ENCODE data around the gene DCST1.

DCST1 gene

DNA sequence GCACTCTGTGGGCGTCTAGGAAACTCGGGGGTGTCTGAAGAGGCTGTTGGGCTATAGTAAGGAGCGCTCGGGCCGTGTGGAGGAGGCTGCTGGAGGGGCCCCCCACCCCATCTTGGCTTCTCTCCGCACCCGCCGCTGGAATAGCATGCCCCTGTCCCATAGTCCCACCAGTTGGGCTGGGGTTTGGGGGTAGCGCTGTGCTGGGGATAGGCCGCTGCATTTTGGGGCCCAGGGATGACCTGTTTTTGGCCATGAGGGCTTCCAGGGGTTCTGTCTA lies 45.5 kb downstream of the DCST1 start:
- Mint-ChIP-seq H3K27me3 (ENCODE audit: low read depth) (peaks cover 47% of the 10 kb centered on the region), H3K4me3 (peak overlapping the region; percentile 78)

DNA sequence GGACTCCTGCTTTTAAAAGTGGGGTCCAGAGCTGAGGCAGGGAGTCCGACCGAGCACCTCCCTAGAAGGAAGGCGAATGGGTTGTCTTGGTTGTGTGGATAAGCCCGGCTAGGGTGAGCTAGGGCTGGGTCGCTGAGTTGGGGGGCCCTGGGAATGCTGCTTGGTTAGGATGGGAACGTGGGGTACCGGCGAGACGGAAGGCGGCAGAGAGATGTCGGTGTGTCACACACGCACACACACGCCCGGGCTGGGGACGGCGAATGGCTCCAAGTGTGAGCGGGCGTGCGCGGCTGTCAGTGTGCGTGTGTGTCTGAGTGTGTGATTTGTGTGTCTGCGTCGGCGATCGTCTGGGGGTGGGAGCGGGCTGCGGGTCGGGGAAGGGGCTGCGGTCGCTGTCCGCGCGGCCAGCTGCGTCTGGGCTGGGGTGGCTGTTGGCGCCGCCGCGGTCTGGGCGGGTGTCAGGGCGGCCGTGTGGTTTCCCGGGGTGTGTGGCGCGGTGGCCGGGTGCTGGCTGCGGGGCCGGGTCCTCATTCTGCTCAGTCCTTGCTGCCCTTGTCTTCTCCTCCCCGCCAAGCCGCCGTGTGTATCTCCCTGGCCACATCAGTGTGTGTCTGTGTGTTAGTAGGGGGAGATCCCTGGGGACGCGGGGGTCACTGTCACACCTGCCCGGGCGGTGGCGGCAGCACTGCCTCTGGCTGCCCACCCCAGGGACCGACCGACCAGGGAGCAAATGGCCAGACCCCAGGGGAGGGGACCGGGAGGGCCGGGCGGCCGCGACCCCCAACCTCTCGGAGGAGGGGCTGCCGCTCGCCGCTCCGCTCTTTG lies 46.1 kb downstream of the DCST1 start:
- Mint-ChIP-seq H3K4me3 (peak overlapping the region; percentile 78), H3K36me3 (ENCODE audit: low read depth) (peaks cover 2% of the 10 kb centered on the region), H3K9me3 (no peaks in the 10 kb centered on the region), H3K27ac (no peak overlapping the region), H3K4me1 (ENCODE audit: low read depth) (peaks cover 40% of the 10 kb centered on the region), H3K27me3 (ENCODE audit: low read depth) (peaks cover 52% of the 10 kb centered on the region)
- no peak for DNase-seq (ENCODE audit: low spot score)

More for the DNA sequence above, 45.5 kb downstream of the DCST1 start:
- H3K4me1 Mint-ChIP-seq (ENCODE audit: low read depth): peaks cover 36% of the 10 kb centered on the region
- no peaks in the 10 kb centered on the region for H3K9me3 Mint-ChIP-seq
- H3K36me3 Mint-ChIP-seq (ENCODE audit: low read depth): peaks cover 2% of the 10 kb centered on the region
- no peak overlapping the region for H3K27ac Mint-ChIP-seq
- no peak for DNase-seq (ENCODE audit: low spot score)

DNA sequence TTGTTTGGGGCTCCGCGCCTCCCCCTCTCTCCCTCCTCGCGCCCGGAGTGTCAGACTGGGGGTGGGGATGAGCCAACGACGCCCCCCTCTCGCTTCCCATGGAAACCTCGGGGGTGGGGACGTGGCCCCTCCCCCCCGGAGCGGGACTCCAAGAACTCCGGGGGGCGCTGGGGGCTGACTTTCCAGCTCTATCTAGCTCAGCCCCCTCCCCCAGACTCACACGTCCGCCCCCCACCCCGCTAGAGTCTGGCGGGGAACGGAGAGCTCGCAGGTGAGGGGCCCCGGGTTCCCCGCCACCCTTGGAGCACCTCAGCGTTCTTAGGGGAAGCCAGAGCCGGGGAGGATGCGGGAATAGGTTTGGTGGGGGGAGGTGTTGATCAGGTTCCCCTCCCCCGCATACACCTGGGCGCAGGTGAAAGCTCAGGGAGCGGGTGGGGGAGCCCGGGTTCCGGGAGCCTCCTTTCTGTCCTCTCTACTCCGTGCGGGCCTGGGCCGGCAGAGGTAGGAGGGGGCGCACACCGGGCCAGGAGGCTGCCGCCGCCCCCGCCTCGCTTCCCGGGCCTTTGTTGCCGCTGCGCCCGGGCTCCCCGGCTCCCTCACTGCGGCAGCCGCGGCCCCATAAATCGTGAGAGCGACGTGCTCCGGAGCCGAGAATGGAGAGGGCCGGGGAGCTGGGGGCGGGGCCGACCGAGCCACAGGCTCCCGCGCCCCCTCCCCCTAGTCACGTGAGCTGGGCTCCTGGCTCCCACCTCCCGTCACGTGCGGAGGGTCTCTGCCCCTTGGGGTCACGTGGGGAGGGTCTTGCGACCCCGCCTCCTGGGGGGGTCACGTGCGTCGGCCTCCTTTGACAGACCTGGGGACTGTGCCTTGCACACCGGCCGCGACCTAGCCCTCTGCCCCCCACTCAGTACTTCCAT lies 46.9 kb downstream of the DCST1 start:
- peaks cover 40% of the 10 kb centered on the region for H3K4me1 Mint-ChIP-seq (ENCODE audit: low read depth)
- no peaks in the 10 kb centered on the region for H3K9me3 Mint-ChIP-seq
- peaks cover 52% of the 10 kb centered on the region for H3K27me3 Mint-ChIP-seq (ENCODE audit: low read depth)
- no peak for DNase-seq (ENCODE audit: low spot score)
- peak overlapping the region; percentile 70 for H3K4me3 Mint-ChIP-seq
- peaks cover 2% of the 10 kb centered on the region for H3K36me3 Mint-ChIP-seq (ENCODE audit: low read depth)
- no peak overlapping the region for H3K27ac Mint-ChIP-seq

DNA sequence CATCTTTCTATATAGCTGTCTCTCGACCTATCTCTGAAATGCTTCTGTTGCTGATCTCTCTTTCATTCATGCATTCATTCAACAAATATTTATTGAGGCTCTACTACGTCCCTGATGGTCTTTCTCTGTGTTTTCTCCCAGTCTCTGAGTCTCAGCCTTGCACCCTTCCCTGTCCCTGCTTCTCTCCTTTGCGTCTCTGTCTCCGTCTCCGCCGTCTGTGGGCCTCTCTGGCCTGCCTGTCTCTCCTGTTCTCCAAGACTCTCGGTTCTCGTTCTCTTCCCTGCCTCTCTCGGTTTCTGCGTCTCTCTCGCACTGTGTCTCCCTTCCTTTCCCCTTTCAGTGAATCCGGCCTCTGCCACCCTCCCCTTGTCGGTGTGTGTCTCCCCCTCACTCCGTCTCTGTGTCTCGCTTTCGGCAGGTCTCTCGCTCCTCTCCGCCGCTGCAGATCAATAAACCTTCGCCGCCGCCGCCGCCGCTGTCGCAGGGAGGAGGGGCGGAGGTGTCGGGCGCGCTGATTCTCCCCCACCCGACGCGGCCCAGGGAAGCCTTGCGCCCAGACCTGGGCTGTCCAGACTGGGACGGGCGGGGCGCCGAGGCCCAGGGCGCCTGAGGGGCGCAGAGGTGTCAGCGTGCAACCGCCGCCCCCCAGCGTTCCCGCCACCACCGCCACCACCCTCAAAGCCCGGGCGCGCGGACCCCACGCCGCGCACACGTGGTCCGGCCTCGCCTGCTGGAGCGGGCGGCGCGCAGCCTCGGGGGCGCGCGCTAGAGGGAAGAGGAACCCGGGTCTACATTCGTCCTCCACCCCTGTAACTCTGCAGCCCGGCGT lies 48.1 kb downstream of the DCST1 start:
- Mint-ChIP-seq H3K4me3 (peak overlapping the region; percentile 70), H3K27ac (peak overlapping the region; percentile 13), H3K36me3 (ENCODE audit: low read depth) (peaks cover 2% of the 10 kb centered on the region), H3K4me1 (ENCODE audit: low read depth) (peaks cover 39% of the 10 kb centered on the region), H3K9me3 (no peaks in the 10 kb centered on the region), H3K27me3 (ENCODE audit: low read depth) (peaks cover 52% of the 10 kb centered on the region)
- DNase-seq (ENCODE audit: low spot score): no peak

DNA sequence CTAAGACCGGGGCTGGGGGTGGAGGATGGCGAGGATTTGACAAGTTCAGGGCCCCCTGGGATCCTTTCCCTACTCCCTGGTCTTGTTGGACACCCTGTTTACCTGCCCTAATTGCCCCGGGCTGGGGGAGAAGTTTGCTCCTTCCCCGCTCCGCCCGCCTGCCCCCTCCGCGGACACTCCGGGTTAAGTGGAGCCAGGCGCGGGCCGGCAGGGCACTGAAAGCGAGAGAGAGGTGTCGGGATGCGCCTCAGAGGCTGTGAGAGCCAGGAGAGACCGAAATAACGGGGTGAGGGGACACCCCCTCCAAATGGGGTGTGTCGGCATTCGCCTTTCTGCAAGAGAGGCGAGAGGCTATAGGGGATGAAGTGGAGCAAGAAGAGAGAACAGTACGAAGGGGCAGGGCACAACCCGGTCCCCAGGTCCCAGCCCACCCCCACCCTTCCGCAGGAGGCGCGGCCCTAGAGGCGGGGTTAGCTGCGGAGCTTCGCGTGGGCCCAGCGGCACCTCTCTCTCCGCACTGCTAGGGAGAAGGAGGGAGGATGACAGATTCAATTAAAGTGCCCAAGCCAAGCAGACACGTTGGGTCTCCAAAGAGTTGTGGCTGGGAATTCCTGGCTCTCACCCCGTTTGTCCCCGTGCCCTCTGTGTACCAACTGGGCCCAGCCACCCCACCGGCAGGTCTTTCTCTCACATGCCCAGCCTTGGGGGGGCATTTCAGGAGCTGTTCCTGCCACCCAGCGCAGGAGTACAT lies 48.9 kb downstream of the DCST1 start:
- H3K27me3 Mint-ChIP-seq (ENCODE audit: low read depth): peaks cover 52% of the 10 kb centered on the region
- peak overlapping the region; percentile 47 for H3K4me3 Mint-ChIP-seq
- H3K9me3 Mint-ChIP-seq: no peaks in the 10 kb centered on the region
- no peak for DNase-seq (ENCODE audit: low spot score)
- no peak overlapping the region for H3K27ac Mint-ChIP-seq
- H3K4me1 Mint-ChIP-seq (ENCODE audit: low read depth): peaks cover 38% of the 10 kb centered on the region
- peaks cover 2% of the 10 kb centered on the region for H3K36me3 Mint-ChIP-seq (ENCODE audit: low read depth)

DNA sequence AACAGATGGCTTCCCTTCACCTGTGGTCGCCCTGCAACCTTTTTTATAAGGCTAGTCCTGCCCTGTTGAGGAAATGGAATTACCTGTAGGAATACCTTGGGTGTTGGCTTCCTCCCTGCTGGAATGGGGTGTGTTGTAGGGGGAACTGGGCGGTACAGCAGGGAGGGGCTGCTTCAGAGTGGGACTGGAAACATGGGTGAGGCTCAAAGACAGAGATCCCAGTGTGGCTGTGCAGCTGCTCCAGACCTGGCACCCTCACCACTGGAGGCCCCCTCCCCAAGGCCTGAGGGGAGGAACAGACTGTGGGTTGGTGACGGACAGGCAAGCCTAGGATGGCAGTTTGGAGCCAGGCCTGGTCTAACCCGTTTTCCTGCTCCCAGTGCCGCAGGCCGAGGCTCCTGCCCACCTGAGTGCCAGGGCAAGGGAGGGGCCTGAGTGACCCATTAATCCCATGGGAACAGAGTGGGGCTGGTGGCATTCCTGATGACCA lies 49.5 kb downstream of the DCST1 start:
- DNase-seq (ENCODE audit: low spot score): no peak
- no peaks in the 10 kb centered on the region for H3K9me3 Mint-ChIP-seq
- peaks cover 47% of the 10 kb centered on the region for H3K27me3 Mint-ChIP-seq (ENCODE audit: low read depth)
- H3K4me3 Mint-ChIP-seq: no peak overlapping the region
- peaks cover 34% of the 10 kb centered on the region for H3K4me1 Mint-ChIP-seq (ENCODE audit: low read depth)
- H3K27ac Mint-ChIP-seq: no peak overlapping the region
- peaks cover 2% of the 10 kb centered on the region for H3K36me3 Mint-ChIP-seq (ENCODE audit: low read depth)

DNA sequence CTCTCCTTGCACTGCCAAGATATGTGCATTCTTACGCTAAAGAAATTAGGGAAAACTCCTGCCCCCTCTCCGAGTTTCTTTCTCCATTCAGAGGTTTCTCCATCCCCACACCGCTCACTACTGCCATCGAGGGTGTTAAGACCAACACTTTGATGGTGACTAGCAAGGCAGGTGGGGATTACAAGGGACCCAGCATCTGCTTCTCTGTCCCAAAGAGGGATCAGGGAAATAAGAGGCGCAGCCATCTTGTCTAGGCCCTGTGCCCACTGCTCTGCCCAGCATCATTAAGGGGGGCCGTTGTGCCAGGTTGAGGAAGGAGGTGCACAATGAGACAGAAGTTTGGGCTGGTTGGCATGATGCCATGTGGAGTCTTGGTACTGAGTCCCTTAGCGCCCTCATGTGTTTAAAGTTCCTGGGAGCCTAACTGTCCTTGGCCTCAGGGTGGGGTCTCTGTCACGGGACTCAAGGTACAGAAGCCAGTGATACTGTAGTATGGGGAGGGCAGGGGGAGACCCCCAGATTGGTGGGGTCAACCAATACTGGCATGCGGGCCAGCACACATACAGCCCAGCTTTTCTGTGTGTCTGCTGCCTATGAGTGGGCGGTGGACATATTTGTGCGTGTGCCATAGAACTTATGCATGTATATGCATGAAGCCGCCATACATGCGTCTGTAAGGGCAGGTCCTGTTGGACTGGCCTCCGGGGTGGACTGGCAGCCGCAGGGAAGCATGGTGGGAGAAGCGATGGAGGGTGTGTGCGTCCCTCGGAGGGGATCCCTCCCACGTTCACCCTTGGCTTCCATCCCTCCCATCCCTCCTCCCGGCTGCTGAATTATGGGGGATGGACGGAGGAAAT lies 50.5 kb downstream of the DCST1 start:
- Mint-ChIP-seq H3K4me3 (peak overlapping the region; percentile 98), H3K27me3 (ENCODE audit: low read depth) (peaks cover 43% of the 10 kb centered on the region), H3K9me3 (no peaks in the 10 kb centered on the region), H3K27ac (peak overlapping the region; percentile 96), H3K36me3 (ENCODE audit: low read depth) (peaks cover 2% of the 10 kb centered on the region), H3K4me1 (ENCODE audit: low read depth) (peaks cover 33% of the 10 kb centered on the region)
- no peak for DNase-seq (ENCODE audit: low spot score)

DNA sequence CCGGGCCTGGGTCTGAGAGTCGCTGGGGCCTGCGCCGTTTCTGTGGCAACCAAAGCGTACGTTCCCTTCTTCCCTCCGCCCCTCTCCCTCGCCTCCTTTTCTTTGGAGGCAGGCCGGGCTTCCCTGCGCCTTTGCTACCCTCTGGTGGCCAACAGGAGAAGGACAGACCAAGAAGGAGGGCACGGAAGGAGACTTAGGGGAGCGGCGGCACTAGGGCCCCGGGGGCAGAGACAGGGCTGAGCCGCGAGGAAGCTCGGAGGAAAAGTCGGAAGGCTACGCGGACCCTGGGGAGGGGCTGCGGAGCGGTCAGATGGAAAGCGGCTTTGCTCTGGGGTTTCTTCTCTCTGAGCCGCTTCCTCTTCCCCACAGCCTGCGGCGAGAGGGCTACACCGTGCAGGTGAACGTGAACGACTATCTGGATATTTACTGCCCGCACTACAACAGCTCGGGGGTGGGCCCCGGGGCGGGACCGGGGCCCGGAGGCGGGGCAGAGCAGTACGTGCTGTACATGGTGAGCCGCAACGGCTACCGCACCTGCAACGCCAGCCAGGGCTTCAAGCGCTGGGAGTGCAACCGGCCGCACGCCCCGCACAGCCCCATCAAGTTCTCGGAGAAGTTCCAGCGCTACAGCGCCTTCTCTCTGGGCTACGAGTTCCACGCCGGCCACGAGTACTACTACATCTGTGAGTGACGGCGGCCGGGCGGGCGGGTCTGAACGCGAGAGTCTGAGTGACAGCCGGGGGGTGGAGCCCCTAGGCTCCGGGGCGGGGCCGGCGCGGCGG lies 51.3 kb downstream of the DCST1 start:
- Mint-ChIP-seq H3K9me3 (no peaks in the 10 kb centered on the region), H3K4me3 (peak overlapping the region; percentile 98), H3K4me1 (ENCODE audit: low read depth) (peaks cover 27% of the 10 kb centered on the region), H3K27ac (peak overlapping the region; percentile 96), H3K27me3 (ENCODE audit: low read depth) (peaks cover 34% of the 10 kb centered on the region), H3K36me3 (ENCODE audit: low read depth) (peaks cover 2% of the 10 kb centered on the region)
- DNase-seq (ENCODE audit: low spot score): peak; percentile 92

DNA sequence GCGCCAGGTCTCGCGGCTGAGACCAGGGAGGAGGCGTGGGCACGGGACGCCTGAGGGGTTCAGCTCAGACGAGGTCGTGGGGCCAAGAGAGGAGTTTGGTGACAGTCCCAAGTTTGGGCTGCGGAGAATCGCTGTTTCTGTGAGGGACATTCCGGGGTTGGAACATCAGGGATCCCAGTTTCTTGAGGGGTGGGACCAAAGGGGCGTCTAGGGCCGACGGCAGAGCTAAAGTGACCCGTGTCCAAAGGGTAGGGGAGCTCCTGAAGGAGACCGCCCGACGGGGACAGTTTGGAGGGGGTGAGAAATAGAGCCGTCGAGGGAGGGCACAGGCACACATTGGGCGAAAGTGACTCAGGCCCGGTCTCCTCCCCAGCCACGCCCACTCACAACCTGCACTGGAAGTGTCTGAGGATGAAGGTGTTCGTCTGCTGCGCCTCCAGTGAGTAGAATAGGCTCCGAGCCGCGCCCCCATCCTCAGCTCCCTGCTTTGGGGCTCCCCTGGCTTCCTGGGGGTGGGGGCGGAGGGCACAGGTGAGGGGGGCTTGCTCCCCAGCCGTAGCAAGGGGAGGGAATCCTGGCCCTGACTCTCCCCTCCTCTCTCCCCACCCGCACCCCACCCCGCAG lies 52.0 kb downstream of the DCST1 start:
- Mint-ChIP-seq H3K4me1 (ENCODE audit: low read depth) (peaks cover 27% of the 10 kb centered on the region), H3K36me3 (ENCODE audit: low read depth) (peaks cover 2% of the 10 kb centered on the region), H3K4me3 (peak overlapping the region; percentile 98), H3K27ac (peak overlapping the region; percentile 96), H3K9me3 (no peaks in the 10 kb centered on the region), H3K27me3 (ENCODE audit: low read depth) (peaks cover 33% of the 10 kb centered on the region)
- DNase-seq (ENCODE audit: low spot score): peak; percentile 75

DNA sequence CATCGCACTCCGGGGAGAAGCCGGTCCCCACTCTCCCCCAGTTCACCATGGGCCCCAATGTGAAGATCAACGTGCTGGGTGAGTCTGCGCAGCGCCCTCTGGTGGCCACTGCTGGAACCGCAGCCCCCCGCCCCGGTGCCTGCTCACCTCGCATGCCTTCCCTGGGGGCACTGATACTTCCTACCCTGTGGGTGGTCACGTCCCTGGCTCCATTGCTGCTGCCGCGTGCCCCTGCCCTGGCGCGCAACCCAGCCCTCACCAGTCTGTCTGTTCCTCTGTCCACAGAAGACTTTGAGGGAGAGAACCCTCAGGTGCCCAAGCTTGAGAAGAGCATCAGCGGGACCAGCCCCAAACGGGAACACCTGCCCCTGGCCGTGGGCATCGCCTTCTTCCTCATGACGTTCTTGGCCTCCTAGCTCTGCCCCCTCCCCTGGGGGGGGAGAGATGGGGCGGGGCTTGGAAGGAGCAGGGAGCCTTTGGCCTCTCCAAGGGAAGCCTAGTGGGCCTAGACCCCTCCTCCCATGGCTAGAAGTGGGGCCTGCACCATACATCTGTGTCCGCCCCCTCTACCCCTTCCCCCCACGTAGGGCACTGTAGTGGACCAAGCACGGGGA lies 52.6 kb downstream of the DCST1 start:
- H3K27me3 Mint-ChIP-seq (ENCODE audit: low read depth): peaks cover 31% of the 10 kb centered on the region
- H3K27ac Mint-ChIP-seq: peak overlapping the region; percentile 73
- peak; percentile 78 for DNase-seq (ENCODE audit: low spot score)
- peaks cover 2% of the 10 kb centered on the region for H3K36me3 Mint-ChIP-seq (ENCODE audit: low read depth)
- peaks cover 26% of the 10 kb centered on the region for H3K4me1 Mint-ChIP-seq (ENCODE audit: low read depth)
- H3K9me3 Mint-ChIP-seq: no peaks in the 10 kb centered on the region
- peak overlapping the region; percentile 71 for H3K4me3 Mint-ChIP-seq

DNA sequence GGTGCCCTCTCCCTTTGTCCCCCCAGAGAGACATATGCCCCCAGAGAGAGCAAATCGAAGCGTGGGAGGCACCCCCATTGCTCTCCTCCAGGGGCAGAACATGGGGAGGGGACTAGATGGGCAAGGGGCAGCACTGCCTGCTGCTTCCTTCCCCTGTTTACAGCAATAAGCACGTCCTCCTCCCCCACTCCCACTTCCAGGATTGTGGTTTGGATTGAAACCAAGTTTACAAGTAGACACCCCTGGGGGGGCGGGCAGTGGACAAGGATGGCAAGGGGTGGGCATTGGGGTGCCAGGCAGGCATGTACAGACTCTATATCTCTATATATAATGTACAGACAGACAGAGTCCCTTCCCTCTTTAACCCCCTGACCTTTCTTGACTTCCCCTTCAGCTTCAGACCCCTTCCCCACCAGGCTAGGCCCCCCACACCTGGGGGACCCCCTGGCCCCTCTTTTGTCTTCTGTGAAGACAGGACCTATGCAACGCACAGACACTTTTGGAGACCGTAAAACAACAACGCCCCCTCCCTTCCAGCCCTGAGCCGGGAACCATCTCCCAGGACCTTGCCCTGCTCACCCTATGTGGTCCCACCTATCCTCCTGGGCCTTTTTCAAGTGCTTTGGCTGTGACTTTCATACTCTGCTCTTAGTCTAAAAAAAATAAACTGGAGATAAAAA lies 53.4 kb downstream of the DCST1 start:
- H3K36me3 Mint-ChIP-seq (ENCODE audit: low read depth): no peaks in the 10 kb centered on the region
- peak overlapping the region; percentile 24 for H3K4me3 Mint-ChIP-seq
- peaks cover 25% of the 10 kb centered on the region for H3K27me3 Mint-ChIP-seq (ENCODE audit: low read depth)
- H3K27ac Mint-ChIP-seq: no peak overlapping the region
- H3K9me3 Mint-ChIP-seq: no peaks in the 10 kb centered on the region
- no peak for DNase-seq (ENCODE audit: low spot score)
- peaks cover 23% of the 10 kb centered on the region for H3K4me1 Mint-ChIP-seq (ENCODE audit: low read depth)

All from T-helper 2 cell treated with Interferon-gamma antibody and Interleukin-4, amounts not matched to agents 5 μg/mL and 100 μg/mL, for 36 hours (primary cell).